Suprapubic skin (tissue), 3 donors: Measurements from ENCODE around the gene GNAQ.

ENCODE experiments used
- POLR2A ChIP-seq, 2 donors: fragments of 450-650 bp; IDR thresholded peaks; one replicate each; pipeline ENCODE4 v1.6.1; 2017; ENCODE audit warnings: antibody characterized with exemption in 2 of 2, mild to moderate bottlenecking in 2 of 2, moderate library complexity in 2 of 2
- TF ChIP-seq, protein P1 (sequence below), 2 donors: fragments of 200-600 bp in 1 of 2; fragments of 450-650 bp in 1 of 2; sonication (generic) in 1 of 2; IDR thresholded peaks; one replicate each; pipeline ENCODE4 v1.5.1; 2016 to 2019; ENCODE audit warnings: antibody characterized with exemption in 2 of 2, mild to moderate bottlenecking in 1 of 2, moderate library complexity in 1 of 2

DNA sequence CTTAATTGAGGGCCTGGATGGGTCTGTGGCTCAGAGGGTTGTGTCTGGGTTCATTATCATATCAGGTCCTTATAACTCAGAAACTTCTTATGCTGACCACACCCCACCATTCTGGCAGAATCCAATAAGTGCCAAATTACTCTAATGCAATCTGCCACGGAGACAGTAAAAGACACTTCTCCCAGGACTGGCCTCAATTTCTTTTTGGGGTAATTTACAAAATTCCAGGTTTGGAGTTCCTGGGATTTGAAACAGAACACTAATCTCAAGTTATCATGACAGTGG lies 187.8 kb downstream of the GNAQ start:
- TF ChIP-seq POLR2A (IDR thresholded peaks at IDR 0.05) = no peak
- TF ChIP-seq, protein P1, sequence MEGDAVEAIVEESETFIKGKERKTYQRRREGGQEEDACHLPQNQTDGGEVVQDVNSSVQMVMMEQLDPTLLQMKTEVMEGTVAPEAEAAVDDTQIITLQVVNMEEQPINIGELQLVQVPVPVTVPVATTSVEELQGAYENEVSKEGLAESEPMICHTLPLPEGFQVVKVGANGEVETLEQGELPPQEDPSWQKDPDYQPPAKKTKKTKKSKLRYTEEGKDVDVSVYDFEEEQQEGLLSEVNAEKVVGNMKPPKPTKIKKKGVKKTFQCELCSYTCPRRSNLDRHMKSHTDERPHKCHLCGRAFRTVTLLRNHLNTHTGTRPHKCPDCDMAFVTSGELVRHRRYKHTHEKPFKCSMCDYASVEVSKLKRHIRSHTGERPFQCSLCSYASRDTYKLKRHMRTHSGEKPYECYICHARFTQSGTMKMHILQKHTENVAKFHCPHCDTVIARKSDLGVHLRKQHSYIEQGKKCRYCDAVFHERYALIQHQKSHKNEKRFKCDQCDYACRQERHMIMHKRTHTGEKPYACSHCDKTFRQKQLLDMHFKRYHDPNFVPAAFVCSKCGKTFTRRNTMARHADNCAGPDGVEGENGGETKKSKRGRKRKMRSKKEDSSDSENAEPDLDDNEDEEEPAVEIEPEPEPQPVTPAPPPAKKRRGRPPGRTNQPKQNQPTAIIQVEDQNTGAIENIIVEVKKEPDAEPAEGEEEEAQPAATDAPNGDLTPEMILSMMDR (IDR thresholded peaks at IDR 0.05) = no peak
